ENCODE results near the gene R3HDM4. TPM values are rescaled to one million over a fixed set of nuclear protein-coding genes. Genes with fewer than 3 reads are reported as not detected.

The R3HDM4 gene
- total and polyA plus RNA-seq, 2 donors (not counting 3 experiments of a cell fraction or from before 2014, with no cell fraction given) = 51.8 to 53.9 TPM

- no peak overlapping the region for H3K9ac ChIP-seq (replicated peaks; ENCODE audit: extremely low read depth, insufficient read depth, low read length)
- CTCF ChIA-PET = interaction anchor here (0.8 kb wide), 2 partner anchors 10 to 50 kb away, joined by 3 to 4 read pairs; partner anchors contain the start of gene WDR18
- intact Hi-C loops (cut with micrococcal nuclease) (loop anchor here (10.0 kb wide), 1 partner anchor 171 kb away; the partner anchor contains the start of gene GPX4), dilution Hi-C loops (cut with MboI; ENCODE audit: extremely low pct_ligation_motif_present, low sequenced_read_pairs) (no loop called here)
- no peak for TF ChIP-seq MYC (IDR thresholded peaks at IDR 0.05; ENCODE audit: low read depth, low read length)
- TF ChIP-seq POLR2A (IDR thresholded peaks at IDR 0.05; ENCODE audit: low read depth, low read length) = no peak
- no peak for TF ChIP-seq POLR2AphosphoS5 (IDR thresholded peaks at IDR 0.05; ENCODE audit: insufficient read depth, low read depth, low read length)
- TF ChIP-seq MAX (IDR thresholded peaks at IDR 0.05; ENCODE audit: insufficient read depth, insufficient read length) = no peak
- no peak for TF ChIP-seq JUN (IDR thresholded peaks at IDR 0.05; ENCODE audit: borderline replicate concordance, insufficient read depth, insufficient read length, low read depth)
- TF ChIP-seq GATA2 (IDR thresholded peaks at IDR 0.05; ENCODE audit: insufficient read depth, insufficient read length, low read depth, low read length) = no peak
- no peak for TF ChIP-seq FOS (IDR thresholded peaks at IDR 0.05; ENCODE audit: borderline replicate concordance, insufficient read depth, low read length)
- no peak for TF ChIP-seq CTCF (IDR thresholded peaks at IDR 0.05; ENCODE audit: extremely low read depth in 1 of 2, insufficient read depth in 1 of 2, low read depth in 1 of 2, low read length in 2 of 2)
- TF ChIP-seq EZH2 (IDR thresholded peaks at IDR 0.05; ENCODE audit: borderline replicate concordance, low read depth, low read length, severe bottlenecking) = no peak
- DNase-seq (ENCODE audit: low read depth, low spot score) (no peak), FAIRE-seq (no peak)
- no peaks in the 10 kb centered on the region for H3K36me3 ChIP-seq (ENCODE audit: control insufficient read depth in 2 of 2, extremely low read depth in 1 of 2, insufficient read depth in 2 of 2, low read length in 2 of 2)
- no peaks in the 10 kb centered on the region for H3K9me1 ChIP-seq (replicated peaks; ENCODE audit: control insufficient read depth, extremely low read depth, insufficient read depth, low read length)
- peaks cover 15% of the 10 kb centered on the region for H3K4me1 ChIP-seq (ENCODE audit: control insufficient read depth, extremely low read depth, insufficient read depth, low read length)
- H2AFZ ChIP-seq (ENCODE audit: low read depth, low read length) = no peak overlapping the region
- H4K20me1 ChIP-seq (replicated peaks; ENCODE audit: control insufficient read depth, extremely low read depth, insufficient read depth, low read length) = no peaks in the 10 kb centered on the region
- peaks cover 2% of the 10 kb centered on the region for H3K79me2 ChIP-seq (ENCODE audit: control insufficient read depth, insufficient read depth, low read length)
- H3K4me2 ChIP-seq (ENCODE audit: insufficient read depth, low read length) = no peak overlapping the region
- no peak overlapping the region for H3K27ac ChIP-seq (ENCODE audit: insufficient read depth, low read depth, low read length)
- BruUV-seq (replicated peaks) = no TSS peak
- H3K9me3 ChIP-seq (replicated peaks; ENCODE audit: control insufficient read depth, insufficient read depth, low read length) = no peaks in the 10 kb centered on the region
- POLR2A ChIA-PET = interaction anchor here (0.7 kb wide), 1 partner anchor 206 kb away, joined by 4 read pairs; no protein-coding TSS in a partner anchor
- no peak overlapping the region for H3K4me3 ChIP-seq (replicated peaks in 1 of 3; ENCODE audit: insufficient read depth in 1 of 3, low read depth in 1 of 3, low read length in 3 of 3)
- H3K27me3 ChIP-seq (ENCODE audit: control insufficient read depth in 2 of 2, insufficient read depth in 2 of 2, low read length in 2 of 2) = no peaks in the 10 kb centered on the region
Measured at GRCh38 chr19:933553-933882, 20.5 kb upstream of the R3HDM4 start.

All from endothelial cell of umbilical vein (primary cell).